Liver (tissue), 9 donors: ENCODE results near the gene NDST1. TPM values are rescaled to one million over a fixed set of nuclear protein-coding genes. Genes with fewer than 3 reads are reported as not detected.

Source experiments
- DNase-seq: peaks from one replicate; pipeline ENCODE4 v3.0.0-alpha.2; 2017; ENCODE audit warnings: low spot score
- H3K27ac ChIP-seq, 2 donors: one replicate each; pipeline ENCODE4 v1.7.0; 2013; ENCODE audit warnings: inconsistent platforms in 2 of 2, low read length in 2 of 2, control low read depth in 1 of 2, low read depth in 1 of 2, mild to moderate bottlenecking in 1 of 2
- H3K27me3 ChIP-seq, 4 donors: one replicate each; pipeline versions ENCODE4 v1.6.1 to v1.7.0; 2013; ENCODE audit warnings: low read length in 3 of 4, inconsistent platforms in 1 of 4, mild to moderate bottlenecking in 1 of 4, moderate library complexity in 1 of 4; ENCODE audit not compliant: control insufficient read depth in 4 of 4, insufficient read depth in 4 of 4
- H3K36me3 ChIP-seq, 4 donors: one replicate each; pipeline versions ENCODE4 v1.6.1 to v1.7.0; 2013; ENCODE audit warnings: low read length in 3 of 4, mild to moderate bottlenecking in 3 of 4, low read depth in 1 of 4, moderate library complexity in 1 of 4; ENCODE audit not compliant: control insufficient read depth in 4 of 4, insufficient read depth in 3 of 4
- H3K4me1 ChIP-seq, 4 donors: one replicate each; pipeline versions ENCODE4 v1.6.1 to v1.7.0; 2013; ENCODE audit warnings: low read length in 3 of 4, mild to moderate bottlenecking in 3 of 4, moderate library complexity in 1 of 4; ENCODE audit not compliant: control insufficient read depth in 4 of 4, insufficient read depth in 4 of 4
- H3K4me3 ChIP-seq, 3 donors: one replicate each; pipeline versions ENCODE4 v1.6.1 to v1.7.0; 2013; ENCODE audit warnings: low read length in 3 of 3, control low read depth in 1 of 3, low read depth in 1 of 3, mild to moderate bottlenecking in 1 of 3
- H3K9ac ChIP-seq, 2 donors: one replicate each; pipeline ENCODE4 v1.7.0; 2013; ENCODE audit warnings: low read length in 2 of 2, mild to moderate bottlenecking in 2 of 2, moderate library complexity in 2 of 2, control low read depth in 1 of 2, low read depth in 1 of 2
- H3K9me3 ChIP-seq, 4 donors: one replicate each; pipeline versions ENCODE4 v1.6.1 to v1.7.0; 2013; ENCODE audit warnings: low read length in 3 of 4; ENCODE audit not compliant: control insufficient read depth in 4 of 4
- EGR1 ChIP-seq, 2 donors: IDR thresholded peaks; 2 replicates each; pipeline ENCODE4 v1.6.1; 2016 to 2018; ENCODE audit warnings: antibody characterized with exemption in 2 of 2, low read depth in 2 of 2
- FOXA2 ChIP-seq: IDR thresholded peaks from 2 replicates; pipeline ENCODE4 v1.6.1; 2016; ENCODE audit warnings: antibody characterized with exemption
- GABPA ChIP-seq, 2 donors: IDR thresholded peaks in 1 of 2; conservative IDR thresholded peaks in 1 of 2; 2 replicates each; pipeline ENCODE4 v1.6.1; 2016; ENCODE audit warnings: antibody characterized with exemption in 2 of 2, mild to moderate bottlenecking in 1 of 2, moderate library complexity in 1 of 2
- HNF4A ChIP-seq, 2 donors: conservative IDR thresholded peaks; 2 replicates each; pipeline ENCODE4 v1.6.1; 2016; ENCODE audit warnings: antibody characterized with exemption in 2 of 2, mild to moderate bottlenecking in 2 of 2
- JUND ChIP-seq, 2 donors: IDR thresholded peaks; 2 replicates each; pipeline ENCODE4 v1.6.1; 2016; ENCODE audit warnings: antibody characterized with exemption in 2 of 2
- MAX ChIP-seq: IDR thresholded peaks from 2 replicates; pipeline ENCODE4 v1.6.1; 2016; ENCODE audit warnings: antibody characterized with exemption
- NR2F2 ChIP-seq: IDR thresholded peaks from 2 replicates; pipeline ENCODE4 v1.6.1; 2016; ENCODE audit warnings: antibody characterized with exemption
- RAD21 ChIP-seq, 2 donors: IDR thresholded peaks; 2 replicates each; pipeline ENCODE4 v1.6.1; 2016; ENCODE audit warnings: antibody characterized with exemption in 2 of 2, mild to moderate bottlenecking in 2 of 2
- REST ChIP-seq: IDR thresholded peaks from 2 replicates; pipeline ENCODE4 v1.6.1; 2016; ENCODE audit warnings: antibody characterized with exemption, mild to moderate bottlenecking
- SP1 ChIP-seq: IDR thresholded peaks from 2 replicates; pipeline ENCODE4 v1.6.1; 2018; ENCODE audit warnings: antibody characterized with exemption, mild to moderate bottlenecking
- TAF1 ChIP-seq: conservative IDR thresholded peaks from 2 replicates; pipeline ENCODE4 v1.6.1; 2016; ENCODE audit warnings: antibody characterized with exemption, mild to moderate bottlenecking
- YY1 ChIP-seq: IDR thresholded peaks from 2 replicates; pipeline ENCODE4 v1.6.1; 2016; ENCODE audit warnings: antibody characterized with exemption, mild to moderate bottlenecking
- WGBS: extraction: QIAGEN DNeasy Blood & Tissue Kit; methylation state at CpG from one replicate; pipeline ENCODE4 v1.1.7; 2013; 5-methylcytosine and 5-hydroxymethylcytosine counted together
- polyA plus RNA-seq, 2 donors: library from polyadenylated mRNA; stranded (reverse) in 1 of 2; unstranded in 1 of 2; fragments of 200-250 nt in 1 of 2; fragments of >200 nt in 1 of 2; fragmentation: Nextera tagmentation in 1 of 2; extraction: Ambion mirVana in 1 of 2; gene quantifications; one replicate each; pipeline versions ENCODE4 v1.2.1 to v1.2.3, GENCODE V29; 2013 to 2015
- total RNA-seq, 2 donors: library from RNA; depleted of rRNA; stranded (reverse); fragments of >200 nt; gene quantifications; one replicate each; pipeline ENCODE4 v1.2.3, GENCODE V29; 2014
- TF ChIP-seq, protein P1 (sequence below): fragments of 150-350 bp; IDR thresholded peaks from 2 replicates; pipeline ENCODE4 v1.5.1; 2017; ENCODE audit warnings: improper control_type of control experiment, low read depth, low read length; ENCODE audit not compliant: missing input control
- TF ChIP-seq, protein P2 (sequence below): IDR thresholded peaks from 2 replicates; pipeline ENCODE4 v1.6.1; 2016; ENCODE audit warnings: antibody characterized with exemption
- donor health status: healthy.
- donor health status: healthy.
- donor health status: healthy.
- donor health status: healthy.
- donor health status: healthy.

Gene NDST1
- total RNA-seq (100 to 1,000 TPM in 1 of 2 donors, 10 to 100 TPM in 1; 39.5 to 103 TPM), polyA plus RNA-seq (10 to 100 TPM; 10.3 to 38.5 TPM)

DNA sequence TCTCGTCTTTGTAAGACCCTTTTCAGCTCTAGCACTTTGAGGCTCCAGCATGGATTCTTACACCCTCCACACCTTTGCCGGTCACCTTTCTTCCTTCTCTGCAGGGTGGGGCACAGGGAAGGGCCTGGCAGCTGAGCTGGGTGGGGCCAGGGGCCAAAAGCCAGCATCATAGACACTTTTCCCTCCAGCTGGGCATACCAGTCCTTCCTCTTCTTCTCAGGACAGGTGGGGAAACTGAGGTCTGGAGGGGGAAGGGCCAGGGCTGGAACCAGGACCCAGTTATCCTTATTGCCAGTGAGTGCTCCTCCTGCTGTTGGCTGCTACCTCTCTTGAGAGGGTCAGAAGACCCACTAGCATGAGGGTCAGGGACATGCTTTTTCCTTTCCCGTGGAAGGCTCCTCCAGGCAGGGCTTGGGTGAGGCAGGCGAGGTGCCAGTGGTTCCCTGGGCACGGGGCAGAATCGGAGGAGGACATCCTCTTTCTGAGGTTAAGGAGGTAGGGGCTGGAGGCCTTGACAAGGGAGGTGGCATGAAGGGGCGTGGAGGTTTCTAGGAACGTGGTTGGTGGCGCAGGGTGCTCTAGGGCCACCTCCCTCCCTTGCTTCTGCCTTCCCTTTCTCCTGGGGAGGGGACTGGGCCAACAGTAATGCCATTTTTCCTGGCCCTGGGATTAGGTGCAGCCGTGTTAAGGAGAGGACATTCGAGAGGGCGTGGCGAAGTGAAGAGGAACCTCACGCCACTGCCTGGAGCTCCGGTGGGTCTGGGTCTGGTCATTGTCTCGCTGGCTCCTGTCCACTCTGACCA, at the start of gene NDST1:
Gene NDST1 (plus strand): TSS at position 658 of the 803 bp plus-strand sequence. CDS start 13,124 bp downstream, outside the sequence.
- peak within 1 kb of the TSS; percentile 90 for H3K27ac ChIP-seq
- peaks cover 67 to 100% (median 97%) of the 10 kb centered on the region in 4 donors for H3K4me1 ChIP-seq
- H3K9ac ChIP-seq = peak within 1 kb of the TSS; percentile 34 to 40
- 34% methylated on average over 16 of the region's 16 CpGs for WGBS
- H3K9me3 ChIP-seq = no peaks in the 10 kb centered on the region
- no peak within 1 kb of the TSS for H3K4me3 ChIP-seq
- no peak for TF ChIP-seq TAF1
- TF ChIP-seq FOXA2 = no peak
- TF ChIP-seq, protein P1, sequence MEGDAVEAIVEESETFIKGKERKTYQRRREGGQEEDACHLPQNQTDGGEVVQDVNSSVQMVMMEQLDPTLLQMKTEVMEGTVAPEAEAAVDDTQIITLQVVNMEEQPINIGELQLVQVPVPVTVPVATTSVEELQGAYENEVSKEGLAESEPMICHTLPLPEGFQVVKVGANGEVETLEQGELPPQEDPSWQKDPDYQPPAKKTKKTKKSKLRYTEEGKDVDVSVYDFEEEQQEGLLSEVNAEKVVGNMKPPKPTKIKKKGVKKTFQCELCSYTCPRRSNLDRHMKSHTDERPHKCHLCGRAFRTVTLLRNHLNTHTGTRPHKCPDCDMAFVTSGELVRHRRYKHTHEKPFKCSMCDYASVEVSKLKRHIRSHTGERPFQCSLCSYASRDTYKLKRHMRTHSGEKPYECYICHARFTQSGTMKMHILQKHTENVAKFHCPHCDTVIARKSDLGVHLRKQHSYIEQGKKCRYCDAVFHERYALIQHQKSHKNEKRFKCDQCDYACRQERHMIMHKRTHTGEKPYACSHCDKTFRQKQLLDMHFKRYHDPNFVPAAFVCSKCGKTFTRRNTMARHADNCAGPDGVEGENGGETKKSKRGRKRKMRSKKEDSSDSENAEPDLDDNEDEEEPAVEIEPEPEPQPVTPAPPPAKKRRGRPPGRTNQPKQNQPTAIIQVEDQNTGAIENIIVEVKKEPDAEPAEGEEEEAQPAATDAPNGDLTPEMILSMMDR = no peak
- TF ChIP-seq REST = no peak
- no peak for TF ChIP-seq NR2F2
- TF ChIP-seq RAD21 (IDR thresholded peaks at IDR 0.05) = no peak
- TF ChIP-seq, protein P2, sequence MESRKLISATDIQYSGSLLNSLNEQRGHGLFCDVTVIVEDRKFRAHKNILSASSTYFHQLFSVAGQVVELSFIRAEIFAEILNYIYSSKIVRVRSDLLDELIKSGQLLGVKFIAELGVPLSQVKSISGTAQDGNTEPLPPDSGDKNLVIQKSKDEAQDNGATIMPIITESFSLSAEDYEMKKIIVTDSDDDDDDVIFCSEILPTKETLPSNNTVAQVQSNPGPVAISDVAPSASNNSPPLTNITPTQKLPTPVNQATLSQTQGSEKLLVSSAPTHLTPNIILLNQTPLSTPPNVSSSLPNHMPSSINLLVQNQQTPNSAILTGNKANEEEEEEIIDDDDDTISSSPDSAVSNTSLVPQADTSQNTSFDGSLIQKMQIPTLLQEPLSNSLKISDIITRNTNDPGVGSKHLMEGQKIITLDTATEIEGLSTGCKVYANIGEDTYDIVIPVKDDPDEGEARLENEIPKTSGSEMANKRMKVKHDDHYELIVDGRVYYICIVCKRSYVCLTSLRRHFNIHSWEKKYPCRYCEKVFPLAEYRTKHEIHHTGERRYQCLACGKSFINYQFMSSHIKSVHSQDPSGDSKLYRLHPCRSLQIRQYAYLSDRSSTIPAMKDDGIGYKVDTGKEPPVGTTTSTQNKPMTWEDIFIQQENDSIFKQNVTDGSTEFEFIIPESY = no peak
- TF ChIP-seq EGR1 (IDR thresholded peaks at IDR 0.05; ENCODE audit: low read depth in 2 of 2) = no peak
- TF ChIP-seq YY1 = no peak
- no peak for TF ChIP-seq GABPA (IDR thresholded peaks at IDR 0.05 in 1 of 2, conservative IDR thresholded peaks at IDR 0.05 in 1 of 2)
- no peak for TF ChIP-seq MAX
- TF ChIP-seq HNF4A (conservative IDR thresholded peaks at IDR 0.05) = no peak
- no peak for TF ChIP-seq SP1
- no peak for TF ChIP-seq JUND (IDR thresholded peaks at IDR 0.05)
- no peaks in the 10 kb centered on the region for H3K27me3 ChIP-seq
- H3K36me3 ChIP-seq = no peaks in the 10 kb centered on the region
- DNase-seq = no peak
